ENCODE results near the gene TRIO. TPM values are rescaled to one million over a fixed set of nuclear protein-coding genes. Genes with fewer than 3 reads are reported as not detected.

Gene TRIO
- total RNA-seq, 1 experiment from 2014 or later = 88.8 TPM

- DNase-seq (ENCODE audit: low spot score) (no peak), ATAC-seq (no peak)
- Mint-ChIP-seq H3K27me3 (ENCODE audit: low read depth) (no peaks in the 10 kb centered on the region), H3K4me3 (no peak overlapping the region), H3K36me3 (peaks cover 22% of the 10 kb centered on the region), H3K4me1 (no peaks in the 10 kb centered on the region), H3K27ac (no peak overlapping the region), H3K9me3 (no peaks in the 10 kb centered on the region)
- TF ChIP-seq JAZF1 (CRISPR knock-in tag; IDR thresholded peaks at IDR 0.05) (no peak), ETV6 (CRISPR knock-in tag; IDR thresholded peaks at IDR 0.05) (no peak), NFATC4 (CRISPR knock-in tag; IDR thresholded peaks at IDR 0.05) (no peak), MAX (CRISPR knock-in tag; IDR thresholded peaks at IDR 0.05) (no peak), ESRRA (CRISPR knock-in tag; IDR thresholded peaks at IDR 0.05; ENCODE audit: borderline replicate concordance) (no peak), ZNF138 (CRISPR knock-in tag; conservative IDR thresholded peaks at IDR 0.05) (no peak), IRF2 (CRISPR knock-in tag; IDR thresholded peaks at IDR 0.05; ENCODE audit: borderline replicate concordance, low read depth) (no peak), NFE2L1 (CRISPR knock-in tag; IDR thresholded peaks at IDR 0.05) (no peak), PRRX2 (CRISPR knock-in tag; IDR thresholded peaks at IDR 0.05) (no peak), AR (CRISPR knock-in tag; IDR thresholded peaks at IDR 0.05) (no peak), CREB1 (CRISPR knock-in tag; IDR thresholded peaks at IDR 0.05) (no peak), ATF1 (CRISPR knock-in tag; IDR thresholded peaks at IDR 0.05) (no peak), ATF6 (CRISPR knock-in tag; IDR thresholded peaks at IDR 0.05) (no peak), ZNF425 (CRISPR knock-in tag; conservative IDR thresholded peaks at IDR 0.05) (no peak), EMX1 (CRISPR knock-in tag; IDR thresholded peaks at IDR 0.05) (no peak), NFYB (CRISPR knock-in tag; conservative IDR thresholded peaks at IDR 0.05; ENCODE audit: low read depth) (no peak)
- CTCF ChIA-PET = interaction anchor here (0.6 to 2.9 kb wide), 36 partner anchors 8 to 235 kb away, joined by 3 to 25 read pairs (median 4); partner anchors contain the start of gene OTULINL
- POLR2A ChIA-PET = interaction anchor here (1.1 kb wide), 1 partner anchor 12 kb away, joined by 3 read pairs; no protein-coding TSS in a partner anchor
Observed at GRCh38 chr5:14504816-14505215, 361.7 kb downstream of the TRIO start.

GRCh38 chr5:14505310-14506139 is 362.4 kb downstream of the TRIO start:
- Mint-ChIP-seq H3K4me3 (no peak overlapping the region), H3K4me1 (no peaks in the 10 kb centered on the region), H3K36me3 (peaks cover 22% of the 10 kb centered on the region), H3K27me3 (ENCODE audit: low read depth) (no peaks in the 10 kb centered on the region), H3K9me3 (no peaks in the 10 kb centered on the region), H3K27ac (no peak overlapping the region)
- peak; percentile 70 for ATAC-seq
- CTCF ChIA-PET = interaction anchor here (0.6 to 2.9 kb wide), 35 partner anchors 8 to 236 kb away, joined by 3 to 25 read pairs (median 4); partner anchors contain the start of gene OTULINL
- peak; percentile 44 for DNase-seq (ENCODE audit: low spot score)
- POLR2A ChIA-PET = interaction anchor here (1.1 kb wide), 1 partner anchor 11 kb away, joined by 3 read pairs; no protein-coding TSS in a partner anchor
- TF ChIP-seq CTCF (IDR thresholded peaks at IDR 0.05) (peak; percentile 46), JUN (CRISPR knock-in tag; IDR thresholded peaks at IDR 0.05) (no peak)
